NCI-H510A treated with DMSO at 0.1 percent for 48 hours (cell line): ENCODE measurements around the gene SMIM45.
A peak's percentile ranks its signal among the peaks of the same experiment; 100 is the strongest.

Experiments
- DNase-seq: peaks from one replicate; lab custom pipeline; 2025; lab: John Stamatoyannopoulos, UW

The SMIM45 gene

DNA sequence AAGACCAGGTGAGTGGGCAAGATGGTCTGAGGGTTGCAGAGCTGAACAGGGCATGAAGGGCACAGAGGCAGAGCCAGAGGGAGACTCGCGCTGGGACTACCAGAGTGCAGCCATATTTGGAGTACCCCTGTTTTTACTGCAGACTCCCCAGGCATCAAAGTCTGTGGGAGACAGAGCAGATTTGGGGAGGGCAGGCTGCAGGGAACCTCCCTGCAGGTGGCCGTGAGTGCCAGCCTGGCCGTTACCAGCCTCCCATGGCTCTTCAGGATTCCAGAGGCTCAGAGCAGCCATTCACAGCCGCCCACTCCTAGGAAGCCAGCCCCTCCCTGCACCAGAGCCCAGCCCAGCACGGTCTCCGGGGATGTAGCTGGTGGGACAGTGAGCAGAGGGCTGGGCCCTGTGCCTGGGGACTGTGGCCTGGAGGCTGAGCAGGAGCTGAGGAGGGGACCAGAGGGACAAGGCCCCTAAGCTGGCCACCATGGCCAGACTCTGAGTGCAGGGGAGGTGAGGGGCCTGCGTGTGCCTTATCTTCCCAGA is 17.2 kb downstream of the SMIM45 start, which contains the start of gene SEPTIN3:
Gene SEPTIN3 (plus strand): TSS at position 334 of the 537 bp plus-strand sequence. CDS start 2,050 bp downstream, outside the sequence.
- no peak for DNase-seq

GRCh38 chr22:41970601-41971000 is 18.7 kb downstream of the SMIM45 start:
- no peak for DNase-seq

DNA sequence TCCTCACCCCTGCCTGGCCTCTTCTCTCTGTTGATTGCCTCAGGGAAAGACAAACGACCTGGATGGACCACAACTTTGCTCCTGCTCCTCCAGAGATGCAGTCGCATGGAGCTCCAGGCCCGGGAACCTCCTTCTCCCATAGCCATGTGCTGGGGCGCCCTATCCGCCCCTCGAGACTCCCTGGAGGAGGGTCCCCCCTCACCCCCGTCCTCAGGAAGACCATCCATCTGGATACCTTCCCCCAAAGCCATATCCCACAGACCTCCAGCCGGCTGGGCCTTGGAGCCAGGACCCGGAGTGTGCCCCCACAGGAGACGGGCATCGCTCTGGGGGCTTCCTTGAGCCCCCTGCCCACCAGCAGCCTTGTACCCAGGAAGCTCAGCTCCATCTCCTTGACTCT is 19.5 kb downstream of the SMIM45 start:
- DNase-seq = no peak

DNA sequence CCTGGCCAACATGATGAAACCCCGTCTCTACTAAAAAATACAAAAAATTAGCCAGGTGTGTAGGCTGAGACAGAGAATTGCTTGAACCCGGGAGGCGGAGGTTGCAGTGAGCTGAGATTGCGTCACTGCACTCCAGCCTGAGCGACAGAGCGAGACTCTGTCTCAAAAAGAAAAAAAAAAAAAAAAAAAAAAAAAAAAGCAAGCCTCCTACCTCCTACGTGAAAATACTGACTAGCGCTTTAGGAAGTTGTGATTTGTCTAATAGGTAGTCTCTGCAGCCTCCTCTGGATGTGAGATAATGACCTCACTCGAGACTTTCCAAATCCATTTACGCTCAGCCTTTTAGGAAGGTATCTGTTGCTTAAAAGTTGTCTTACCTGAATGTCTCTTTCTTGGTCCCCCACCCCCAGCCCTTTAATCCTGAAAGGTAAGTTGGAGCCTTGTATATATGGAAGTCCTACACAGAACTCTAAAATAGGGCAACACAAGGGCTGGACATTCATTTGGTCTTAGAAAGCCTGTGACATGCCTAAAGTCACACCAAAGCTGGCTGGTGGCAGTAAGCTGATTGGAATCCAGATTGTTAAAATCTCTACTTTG is 22.8 kb downstream of the SMIM45 start:
- DNase-seq = no peak

DNA sequence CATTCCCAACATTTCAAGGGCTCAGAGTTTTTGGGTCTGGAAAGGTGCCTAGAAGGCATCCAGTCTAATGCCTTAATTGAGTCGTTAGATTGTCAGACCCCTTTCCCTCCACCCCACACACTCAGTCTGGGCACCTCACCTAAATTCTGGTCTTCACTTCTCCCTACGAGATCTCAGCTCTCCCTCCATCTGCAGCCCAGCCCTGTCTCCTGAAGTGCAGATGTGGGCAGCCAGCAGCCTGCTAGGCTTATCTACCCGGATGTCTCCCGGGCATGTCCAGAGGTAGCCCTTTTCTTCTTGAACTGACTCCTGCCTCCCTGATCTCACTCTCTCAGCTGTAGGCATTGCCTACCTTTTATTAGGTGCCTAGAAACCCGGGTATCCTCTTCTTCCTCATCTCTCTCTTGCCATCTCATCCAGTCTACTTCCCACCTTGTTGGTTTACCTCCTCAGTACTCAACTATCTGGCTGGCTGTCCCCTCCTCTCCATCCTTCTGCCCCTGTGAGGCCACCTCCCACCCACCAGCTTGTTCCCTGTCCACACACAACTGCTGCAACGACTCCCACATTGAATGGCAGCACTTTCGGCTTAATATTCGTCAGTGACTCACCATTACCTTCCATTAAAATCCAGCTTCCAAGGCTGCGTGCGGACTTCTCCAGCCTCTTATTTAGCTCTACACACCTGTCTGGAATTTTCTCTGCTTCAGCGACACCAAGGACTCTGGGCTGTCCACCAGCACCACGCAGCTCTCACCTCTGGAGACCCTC is 23.5 kb downstream of the SMIM45 start:
- no peak for DNase-seq

- DNase-seq = peak; percentile 10
Measured at GRCh38 chr22:41976070-41976901, 24.3 kb downstream of the SMIM45 start.

DNA sequence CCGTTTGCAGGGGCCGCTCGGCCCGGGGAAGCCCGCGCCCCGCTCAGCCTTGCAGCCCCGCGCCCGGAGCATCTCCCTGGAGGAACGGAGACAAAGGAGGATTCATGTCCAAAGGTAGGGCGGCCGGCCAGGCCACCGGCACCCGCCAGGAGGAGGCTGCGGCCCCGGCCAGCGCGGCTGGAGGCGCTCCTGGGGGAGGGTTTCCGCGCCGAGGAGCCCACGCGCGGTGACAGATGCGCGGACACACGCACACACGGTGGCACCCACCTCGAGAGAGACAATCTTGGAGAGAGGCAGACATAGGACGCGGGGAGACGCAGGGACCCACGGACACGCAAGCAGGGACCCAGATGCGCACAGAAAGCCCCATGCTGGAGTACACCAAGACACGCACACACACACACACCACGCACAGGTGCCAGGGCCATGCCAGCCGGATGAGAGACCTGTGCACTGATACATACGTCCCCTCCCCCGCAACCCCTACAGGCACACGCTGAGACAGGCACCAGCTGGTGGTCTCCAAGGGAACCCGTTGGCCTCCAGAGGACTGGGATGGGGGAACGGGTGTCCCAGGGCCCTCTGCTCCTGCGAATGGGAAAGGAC is 25.1 kb downstream of the SMIM45 start:
- DNase-seq = no peak

- DNase-seq = no peak
Measured at GRCh38 chr22:41978732-41979131, 26.8 kb downstream of the SMIM45 start.

- DNase-seq = no peak
Measured at GRCh38 chr22:41979423-41980250, 27.7 kb downstream of the SMIM45 start.

DNA sequence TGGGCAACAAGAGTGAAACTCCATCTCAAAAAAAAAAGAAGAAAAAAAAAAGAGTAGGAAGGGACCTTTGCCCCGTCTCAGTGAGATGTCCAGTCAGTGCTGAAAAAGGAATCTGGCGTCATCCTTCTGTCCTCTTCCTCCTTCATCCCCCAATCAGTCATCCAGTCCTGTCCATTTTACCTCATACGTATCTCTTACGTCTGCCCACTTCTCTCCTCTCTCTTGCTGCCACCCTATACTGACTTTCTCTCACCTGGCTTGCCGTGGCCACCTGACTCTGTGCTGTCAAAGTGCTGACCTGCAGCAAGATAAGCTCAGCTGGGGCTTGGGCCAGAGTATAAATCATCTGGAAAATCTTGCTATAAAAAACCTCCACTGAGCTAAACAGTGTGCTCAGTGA is 30.9 kb downstream of the SMIM45 start:
- DNase-seq = no peak

- no peak for DNase-seq
Measured at GRCh38 chr22:41983513-41984405, 31.8 kb downstream of the SMIM45 start.

GRCh38 chr22:41987276-41987675 is 35.3 kb downstream of the SMIM45 start:
- no peak for DNase-seq

DNA sequence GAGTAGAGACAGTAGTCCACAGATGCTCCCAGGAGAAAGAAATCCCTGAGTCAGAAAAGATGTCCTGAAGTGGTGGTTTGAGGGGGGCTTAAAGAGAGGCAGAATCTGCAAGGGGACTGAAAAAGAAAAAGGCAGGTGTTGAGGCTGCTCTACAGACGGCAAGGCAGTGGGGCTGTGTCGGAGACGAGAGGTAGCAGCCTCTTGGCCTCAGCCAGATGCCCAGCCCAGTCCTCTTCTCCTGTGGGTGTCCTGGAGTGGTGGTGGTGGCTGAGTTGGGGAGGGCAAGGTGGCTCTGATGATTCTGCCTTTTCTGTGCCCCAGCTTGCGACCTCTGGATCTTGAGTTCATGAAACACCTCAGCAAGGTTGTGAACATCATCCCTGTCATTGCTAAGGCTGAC is 37.3 kb downstream of the SMIM45 start:
- no peak for DNase-seq

DNA sequence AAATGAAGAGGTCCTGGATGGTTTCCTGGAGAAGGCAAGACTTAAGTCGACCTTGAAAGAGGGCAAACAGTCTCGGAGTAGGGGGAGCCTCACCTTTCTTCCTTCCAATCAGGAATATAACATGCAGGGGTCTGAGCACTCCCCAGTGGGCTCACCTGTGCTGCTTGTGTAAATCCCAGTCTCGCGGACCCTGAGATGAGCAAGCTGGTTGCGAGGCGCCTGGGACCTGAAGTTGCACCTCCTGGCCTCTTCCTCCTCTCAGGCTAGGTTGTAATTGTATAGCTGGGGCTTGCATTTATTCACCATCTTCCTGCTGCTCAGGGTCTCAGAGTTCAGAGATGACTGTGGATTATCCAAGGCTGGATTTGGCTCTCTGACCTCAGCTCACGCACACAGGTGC is 39.2 kb downstream of the SMIM45 start:
- no peak for DNase-seq

GRCh38 chr22:41992496-41992895 is 40.5 kb downstream of the SMIM45 start:
- no peak for DNase-seq

DNA sequence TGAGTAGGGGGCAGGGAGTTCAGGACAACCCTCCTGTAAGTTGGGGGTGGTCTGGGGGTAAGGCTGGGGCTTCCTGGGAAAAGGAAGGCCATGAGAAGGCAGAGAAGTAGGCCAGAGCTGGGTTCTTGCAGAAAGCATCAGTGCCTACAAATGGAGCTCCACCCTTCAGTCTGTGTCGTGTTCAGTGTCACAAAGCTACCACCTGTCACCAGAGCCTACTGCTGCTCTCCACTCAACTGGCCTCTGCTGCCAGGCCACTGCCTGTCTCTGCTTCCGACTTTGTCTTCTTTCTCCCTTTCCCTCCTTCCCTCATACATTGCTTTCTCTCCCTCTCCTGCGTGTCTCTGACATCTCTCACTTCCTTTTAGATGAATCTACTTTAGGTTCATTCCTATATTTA is 43.3 kb downstream of the SMIM45 start:
- DNase-seq = no peak

DNA sequence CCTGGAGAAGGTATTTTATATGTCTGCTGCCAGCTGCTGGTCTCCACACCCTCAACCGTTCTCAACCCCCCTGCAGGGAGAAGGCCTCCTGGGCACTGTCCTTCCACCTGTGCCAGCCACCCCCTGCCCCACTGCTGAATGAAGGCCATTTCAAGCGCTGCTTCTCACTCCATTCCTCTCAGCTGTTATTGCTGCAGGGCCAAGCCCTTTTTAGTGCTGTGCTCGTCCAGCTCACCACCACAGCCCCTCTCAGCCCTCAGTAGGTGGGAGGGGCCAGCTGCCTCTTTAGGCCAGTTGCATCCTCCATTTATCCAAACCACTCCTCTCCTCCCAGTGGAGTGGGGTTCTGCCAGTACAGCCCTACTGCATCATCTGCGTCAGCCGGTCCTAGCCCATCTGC is 44.9 kb downstream of the SMIM45 start:
- DNase-seq = no peak

GRCh38 chr22:41998361-41999261 is 46.7 kb downstream of the SMIM45 start, which contains the start of gene WBP2NL:
TSS of gene WBP2NL (plus strand) at chr22:41998788. CDS start at chr22:41998819, 31 bp downstream.
- no peak for DNase-seq

DNA sequence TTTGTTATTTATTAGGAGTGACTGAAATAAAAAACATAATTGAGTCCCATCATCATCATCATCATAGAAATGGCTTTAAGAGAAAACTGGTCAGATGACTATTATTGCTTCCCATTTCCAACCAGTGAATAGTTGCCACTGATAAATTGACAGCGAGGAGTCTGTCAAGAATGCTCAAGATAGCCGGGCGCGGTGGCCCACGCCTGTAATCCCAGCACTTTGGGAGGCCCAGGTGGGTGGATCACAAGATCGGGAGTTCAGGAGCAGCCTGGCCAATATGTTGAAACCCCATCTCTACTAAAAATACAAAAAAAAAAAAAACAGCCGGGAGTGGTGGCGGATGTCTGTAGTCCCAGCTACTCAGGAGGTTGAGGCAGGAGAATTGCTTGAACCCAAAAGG is 48.5 kb downstream of the SMIM45 start:
- DNase-seq = no peak
